Right atrium auricular region (tissue), 2 donors: ENCODE results near the gene TMEM82. TPM values are rescaled to one million over a fixed set of nuclear protein-coding genes. Genes with fewer than 3 reads are reported as not detected.

Source experiments
- DNase-seq: peaks from one replicate; pipeline ENCODE4 v3.0.0-alpha.2; 2019; ENCODE audit warnings: low spot score
- H3K27ac ChIP-seq, 2 donors: fragments of 200-600 bp; sonication (generic); 1 replicate in 1 of 2; 2 replicates in 1 of 2; pipeline ENCODE4 v1.5.1; 2016 to 2019
- H3K27me3 ChIP-seq, 2 donors: fragments of 200-600 bp; sonication (generic); one replicate each; pipeline versions ENCODE4 v1.5.1 to v1.6.0; 2017 to 2019
- H3K36me3 ChIP-seq: fragments of 200-600 bp; sonication (generic); one replicate; pipeline ENCODE4 v1.5.1; 2016
- H3K4me1 ChIP-seq, 2 donors: fragments of 200-600 bp; sonication (generic); one replicate each; pipeline versions ENCODE4 v1.5.1 to v1.6.0; 2017 to 2019
- H3K4me3 ChIP-seq, 2 donors: fragments of 200-600 bp; sonication (generic); 1 replicate in 1 of 2; 2 replicates in 1 of 2; pipeline ENCODE4 v1.5.1; 2017 to 2019; ENCODE audit warnings: mild to moderate bottlenecking in 1 of 2, moderate library complexity in 1 of 2
- H3K9me3 ChIP-seq, 2 donors: fragments of 200-600 bp; sonication (generic); one replicate each; pipeline ENCODE4 v1.5.1; 2019
- CTCF ChIP-seq, 2 donors: fragments of 200-600 bp; sonication (generic); IDR thresholded peaks; one replicate each; pipeline ENCODE4 v1.5.1; 2019; ENCODE audit warnings: antibody characterized with exemption in 2 of 2
- total RNA-seq, 2 donors: library from RNA; depleted of rRNA; stranded (reverse); fragments of >200 nt; gene quantifications; one replicate each; pipeline ENCODE4 v1.1.0, GENCODE V29; 2016

The TMEM82 gene
- total RNA-seq, 2 donors from 2014 or later = not detected

DNA sequence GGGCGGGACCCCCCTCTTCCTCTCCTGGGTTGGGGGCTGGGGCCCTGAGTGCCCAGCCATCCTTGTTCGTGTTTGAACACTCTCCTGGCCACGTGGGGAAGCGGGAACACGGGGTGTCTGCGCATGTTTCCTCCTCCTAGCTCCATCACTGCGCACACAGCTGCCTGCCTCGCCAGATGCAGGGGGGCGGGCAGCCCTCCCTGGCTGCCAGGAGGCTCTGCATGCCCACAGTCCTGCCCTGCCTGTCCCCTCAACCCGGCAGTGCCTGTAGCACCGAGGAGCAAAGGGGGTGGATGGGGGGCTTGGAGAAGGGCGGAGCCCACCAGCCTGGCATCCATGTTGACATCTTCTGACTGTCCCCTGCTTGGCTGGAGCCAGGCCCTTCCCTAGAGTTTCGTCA lies 8.0 kb upstream of the TMEM82 start:
- no peaks in the 10 kb centered on the region for H3K27me3 ChIP-seq
- H3K36me3 ChIP-seq = peaks cover 59% of the 10 kb centered on the region
- H3K4me1 ChIP-seq = peaks cover 0 to 34% of the 10 kb centered on the region in 2 donors
- no peak for TF ChIP-seq CTCF (IDR thresholded peaks at IDR 0.05)
- no peaks in the 10 kb centered on the region for H3K9me3 ChIP-seq
- H3K4me3 ChIP-seq = no peak overlapping the region
- no peak overlapping the region for H3K27ac ChIP-seq
- no peak for DNase-seq

- Histone ChIP-seq H3K4me1 (peaks cover 0 to 34% of the 10 kb centered on the region in 2 donors), H3K9me3 (no peaks in the 10 kb centered on the region), H3K36me3 (peaks cover 53% of the 10 kb centered on the region), H3K4me3 (no peak overlapping the region), H3K27me3 (no peaks in the 10 kb centered on the region), H3K27ac (peak overlapping the region; percentile 76 to 94)
- TF ChIP-seq CTCF (IDR thresholded peaks at IDR 0.05) = no peak
- no peak for DNase-seq
Measured at GRCh38 chr1:15734901-15735300, 7.4 kb upstream of the TMEM82 start.

DNA sequence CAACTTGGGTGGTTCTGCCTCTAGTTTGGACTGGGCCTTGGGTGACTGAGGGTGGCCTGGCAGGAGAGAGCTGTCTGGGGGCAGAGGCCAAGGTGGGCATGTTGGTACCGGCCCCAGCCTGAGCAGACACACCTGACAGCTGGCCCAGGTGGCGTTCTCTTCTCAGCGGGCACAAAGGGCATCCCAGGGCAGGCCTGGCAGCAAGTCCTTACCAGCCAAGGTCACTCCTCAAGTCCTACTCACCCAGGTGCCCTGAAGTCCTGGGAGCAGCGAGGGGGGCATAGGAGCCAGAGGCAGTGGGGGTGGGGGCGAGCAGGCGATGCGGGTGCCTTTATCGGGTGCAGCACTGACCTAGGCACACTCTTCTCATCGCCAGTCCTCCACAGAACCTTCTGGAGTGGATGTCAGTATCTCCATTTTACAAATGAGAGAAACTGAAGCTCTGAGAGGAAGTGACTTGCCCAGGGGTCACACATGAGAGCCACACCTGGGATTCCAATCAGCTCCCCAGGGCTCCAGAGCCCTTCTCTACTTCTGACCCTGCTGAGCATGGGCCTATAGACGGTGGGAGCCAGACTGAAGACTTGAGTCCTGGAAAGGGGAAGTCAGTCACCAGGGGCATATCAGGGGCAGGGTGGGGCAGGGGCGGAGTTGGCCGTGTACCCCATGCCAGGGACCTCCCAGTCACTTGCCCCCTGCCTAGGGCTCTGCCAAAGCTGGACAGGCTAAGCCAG lies 6.8 kb upstream of the TMEM82 start:
- Histone ChIP-seq H3K9me3 (no peaks in the 10 kb centered on the region), H3K36me3 (peaks cover 47% of the 10 kb centered on the region), H3K4me1 (peaks cover 0 to 34% of the 10 kb centered on the region in 2 donors), H3K27me3 (no peaks in the 10 kb centered on the region), H3K4me3 (no peak overlapping the region), H3K27ac (peak overlapping the region; percentile 76 to 94)
- no peak for DNase-seq
- no peak for TF ChIP-seq CTCF (IDR thresholded peaks at IDR 0.05)

- Histone ChIP-seq H3K27ac (peak within 1 kb of the TSS; percentile 79 to 94), H3K36me3 (peaks cover 39% of the 10 kb centered on the region), H3K4me3 (peak within 1 kb of the TSS; percentile 13 to 26), H3K9me3 (no peaks in the 10 kb centered on the region), H3K27me3 (no peaks in the 10 kb centered on the region), H3K4me1 (peaks cover 0 to 38% of the 10 kb centered on the region in 2 donors)
- no peak for TF ChIP-seq CTCF (IDR thresholded peaks at IDR 0.05)
- DNase-seq = no peak
Measured at GRCh38 chr1:15736038-15736891, 6.0 kb upstream of the TMEM82 start, which contains the start of gene SLC25A34. SLC25A34 (plus strand) TSS chr1:15736258; CDS start chr1:15736486, 228 bp downstream.

GRCh38 chr1:15736892-15737261 lies 5.4 kb upstream of the TMEM82 start:
- no peaks in the 10 kb centered on the region for H3K9me3 ChIP-seq
- peaks cover 33% of the 10 kb centered on the region for H3K36me3 ChIP-seq
- H3K27ac ChIP-seq = peak overlapping the region; percentile 79 to 94
- H3K4me3 ChIP-seq = peak overlapping the region in 1 of 2 donors; percentile 26
- H3K27me3 ChIP-seq = no peaks in the 10 kb centered on the region
- peaks cover 0 to 42% of the 10 kb centered on the region in 2 donors for H3K4me1 ChIP-seq
- no peak for DNase-seq
- TF ChIP-seq CTCF (IDR thresholded peaks at IDR 0.05) = no peak
